ENCODE data around the gene MED31.

MED31 gene

GRCh38 chr17:6638046-6638908 is 13.1 kb downstream of the MED31 start:
- peak overlapping the region; percentile 93; the same call in 1 of the 2 replicates for H3K27ac ChIP-seq
- TF ChIP-seq ZFX (IDR thresholded peaks at IDR 0.05; ENCODE audit: borderline replicate concordance) = no peak
- TF ChIP-seq CTCF (IDR thresholded peaks at IDR 0.05) = no peak

- no peak for TF ChIP-seq CTCF (IDR thresholded peaks at IDR 0.05)
- no peak for TF ChIP-seq ZFX (IDR thresholded peaks at IDR 0.05; ENCODE audit: borderline replicate concordance)
- no peak overlapping the region for H3K27ac ChIP-seq
Measured at GRCh38 chr17:6637458-6637840, 14.0 kb downstream of the MED31 start.

- H3K27ac ChIP-seq = no peak overlapping the region
- TF ChIP-seq ZFX (IDR thresholded peaks at IDR 0.05; ENCODE audit: borderline replicate concordance) (no peak), CTCF (IDR thresholded peaks at IDR 0.05) (no peak)
Measured at GRCh38 chr17:6636616-6637457, 14.6 kb downstream of the MED31 start.

- no peak overlapping the region for H3K27ac ChIP-seq
- TF ChIP-seq CTCF (IDR thresholded peaks at IDR 0.05) (no peak), ZFX (IDR thresholded peaks at IDR 0.05; ENCODE audit: borderline replicate concordance) (no peak)
Measured at GRCh38 chr17:6636105-6636504, 15.3 kb downstream of the MED31 start.

GRCh38 chr17:6633263-6633662 is 18.1 kb downstream of the MED31 start:
- TF ChIP-seq ZFX (IDR thresholded peaks at IDR 0.05; ENCODE audit: borderline replicate concordance) (no peak), CTCF (IDR thresholded peaks at IDR 0.05) (no peak)
- H3K27ac ChIP-seq = no peak overlapping the region

GRCh38 chr17:6632530-6632929 is 18.9 kb downstream of the MED31 start:
- no peak for TF ChIP-seq ZFX (IDR thresholded peaks at IDR 0.05; ENCODE audit: borderline replicate concordance)
- no peak for TF ChIP-seq CTCF (IDR thresholded peaks at IDR 0.05)
- no peak overlapping the region for H3K27ac ChIP-seq

GRCh38 chr17:6630390-6630789 is 21.0 kb downstream of the MED31 start:
- TF ChIP-seq CTCF (IDR thresholded peaks at IDR 0.05) = no peak
- TF ChIP-seq ZFX (IDR thresholded peaks at IDR 0.05; ENCODE audit: borderline replicate concordance) = no peak

More at GRCh38 chr17:6630390-6630789, 21.0 kb downstream of the MED31 start:
- no peak overlapping the region for H3K27ac ChIP-seq

Data from 22Rv1 (cell line).